GM12872 (cell line): Measurements from ENCODE around the gene PRRT2.

Experiments
- TF ChIP-seq, protein P1 (sequence below): IDR thresholded peaks from 3 replicates; pipeline ENCODE4 v1.5.1; 2011; ENCODE audit warnings: low read depth, mild to moderate bottlenecking, low read length, moderate library complexity; ENCODE audit not compliant: insufficient read depth

PRRT2 gene

DNA sequence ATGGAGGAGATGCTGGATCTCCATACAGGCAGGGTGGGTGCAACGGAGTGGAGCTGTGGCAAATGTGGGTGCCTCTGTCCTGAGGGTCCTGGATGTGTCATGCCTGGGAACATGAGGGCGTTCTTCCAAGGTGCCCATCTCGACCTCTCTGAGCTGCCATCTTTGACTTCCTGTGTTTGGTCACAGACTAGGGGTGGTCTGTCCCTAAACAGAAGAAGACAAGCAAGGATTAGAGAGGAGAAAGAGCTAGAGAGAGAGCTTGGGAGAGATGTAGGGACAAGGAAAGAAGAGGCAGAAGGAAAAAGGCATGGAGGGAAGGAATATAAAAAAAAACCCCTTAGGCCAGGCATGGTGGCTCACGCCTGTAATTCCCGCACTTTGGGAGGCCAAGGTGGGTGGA, 37.3 kb upstream of the PRRT2 start:
- TF ChIP-seq, protein P1, sequence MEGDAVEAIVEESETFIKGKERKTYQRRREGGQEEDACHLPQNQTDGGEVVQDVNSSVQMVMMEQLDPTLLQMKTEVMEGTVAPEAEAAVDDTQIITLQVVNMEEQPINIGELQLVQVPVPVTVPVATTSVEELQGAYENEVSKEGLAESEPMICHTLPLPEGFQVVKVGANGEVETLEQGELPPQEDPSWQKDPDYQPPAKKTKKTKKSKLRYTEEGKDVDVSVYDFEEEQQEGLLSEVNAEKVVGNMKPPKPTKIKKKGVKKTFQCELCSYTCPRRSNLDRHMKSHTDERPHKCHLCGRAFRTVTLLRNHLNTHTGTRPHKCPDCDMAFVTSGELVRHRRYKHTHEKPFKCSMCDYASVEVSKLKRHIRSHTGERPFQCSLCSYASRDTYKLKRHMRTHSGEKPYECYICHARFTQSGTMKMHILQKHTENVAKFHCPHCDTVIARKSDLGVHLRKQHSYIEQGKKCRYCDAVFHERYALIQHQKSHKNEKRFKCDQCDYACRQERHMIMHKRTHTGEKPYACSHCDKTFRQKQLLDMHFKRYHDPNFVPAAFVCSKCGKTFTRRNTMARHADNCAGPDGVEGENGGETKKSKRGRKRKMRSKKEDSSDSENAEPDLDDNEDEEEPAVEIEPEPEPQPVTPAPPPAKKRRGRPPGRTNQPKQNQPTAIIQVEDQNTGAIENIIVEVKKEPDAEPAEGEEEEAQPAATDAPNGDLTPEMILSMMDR: no peak

DNA sequence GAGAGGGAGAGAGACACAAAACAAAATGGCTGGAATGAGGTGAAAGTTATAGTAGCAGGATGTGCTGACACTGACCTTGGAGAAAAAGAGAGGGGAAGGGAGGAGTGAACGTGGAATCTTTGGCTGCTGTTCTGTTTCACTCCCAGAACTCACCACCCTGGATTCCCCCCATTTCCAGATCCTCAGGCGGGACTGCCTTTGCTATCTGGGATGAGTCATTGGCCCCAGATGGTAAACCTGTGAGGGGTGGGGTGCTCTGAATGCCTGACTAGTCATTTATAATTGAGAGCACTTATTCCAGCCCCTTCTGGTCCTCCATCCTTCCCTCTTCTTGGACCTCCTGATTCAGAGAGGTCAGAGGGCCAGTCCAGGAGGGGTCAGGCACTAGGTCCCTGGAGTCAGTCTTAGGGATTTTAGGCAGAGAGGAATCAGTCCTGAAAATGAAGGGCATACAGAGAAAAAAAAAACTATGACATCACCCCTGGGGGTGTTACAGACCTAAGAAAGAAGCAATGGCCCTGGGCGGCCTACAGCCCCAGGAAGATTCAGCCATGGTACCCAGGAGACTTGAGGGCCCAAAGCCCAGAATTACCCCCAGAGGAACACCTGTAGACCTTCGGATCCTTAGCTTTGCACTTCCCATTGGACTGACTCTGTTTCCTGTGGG, 36.1 kb upstream of the PRRT2 start:
- TF ChIP-seq, protein P1: no peak

DNA sequence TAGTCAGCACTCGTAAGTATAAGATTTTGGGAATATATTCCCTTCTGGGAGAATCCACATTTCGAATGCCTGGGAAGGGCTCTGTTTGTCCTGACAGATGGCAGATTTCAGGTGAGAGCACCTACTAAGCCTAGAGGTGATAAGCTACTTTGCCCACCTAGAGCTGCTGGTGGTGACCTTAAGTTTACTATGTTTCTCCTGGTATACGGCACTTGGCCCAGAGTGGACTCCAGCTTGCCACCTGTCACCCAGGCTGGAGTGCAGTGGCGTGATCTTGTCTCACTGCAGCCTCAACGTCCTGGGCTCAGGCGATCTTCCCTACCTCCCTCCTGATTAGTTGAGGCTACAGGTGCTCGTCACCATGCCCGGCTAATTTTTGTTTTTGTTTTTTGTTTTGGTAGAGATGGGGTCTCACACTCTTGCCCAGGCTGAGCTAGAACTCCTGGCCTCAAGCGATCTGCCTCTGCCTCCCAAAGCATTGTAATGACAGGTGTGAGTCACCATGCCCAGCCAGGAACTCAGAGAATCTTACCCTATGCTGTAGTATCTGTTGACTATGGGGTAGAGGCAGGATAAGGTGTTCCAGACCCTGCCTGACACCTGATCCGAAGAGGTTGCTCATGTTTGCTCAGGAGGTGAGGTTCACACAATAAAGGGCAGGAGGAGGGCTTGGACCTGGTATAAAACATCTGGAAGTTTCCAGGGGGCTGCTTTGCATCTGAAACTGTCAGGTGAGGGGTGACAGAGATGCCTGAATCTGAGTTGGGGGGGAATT, 34.2 kb upstream of the PRRT2 start, which contains the start of gene ZG16:
Gene ZG16, plus strand, starts transcription at position 681 of the 775 bp plus-strand sequence. CDS start 1,011 bp downstream, outside the sequence.
- TF ChIP-seq, protein P1: no peak

DNA sequence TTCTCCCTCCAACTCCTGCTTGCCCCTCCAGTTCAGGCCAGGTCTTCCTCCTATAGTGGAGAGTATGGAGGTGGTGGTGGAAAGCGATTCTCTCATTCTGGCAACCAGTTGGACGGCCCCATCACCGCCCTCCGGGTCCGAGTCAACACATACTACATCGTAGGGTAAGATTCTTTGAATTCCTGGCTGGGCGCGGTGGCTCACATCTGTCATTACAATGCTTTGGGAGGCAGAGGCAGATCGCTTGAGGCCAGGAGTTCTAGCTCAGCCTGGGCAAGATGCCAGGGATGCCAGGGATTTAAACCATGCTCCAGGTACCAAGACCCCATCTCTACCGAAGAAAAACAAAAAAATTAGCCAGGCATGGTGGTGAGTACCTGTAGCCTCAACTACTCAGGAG, 32.5 kb upstream of the PRRT2 start:
- TF ChIP-seq, protein P1: no peak

DNA sequence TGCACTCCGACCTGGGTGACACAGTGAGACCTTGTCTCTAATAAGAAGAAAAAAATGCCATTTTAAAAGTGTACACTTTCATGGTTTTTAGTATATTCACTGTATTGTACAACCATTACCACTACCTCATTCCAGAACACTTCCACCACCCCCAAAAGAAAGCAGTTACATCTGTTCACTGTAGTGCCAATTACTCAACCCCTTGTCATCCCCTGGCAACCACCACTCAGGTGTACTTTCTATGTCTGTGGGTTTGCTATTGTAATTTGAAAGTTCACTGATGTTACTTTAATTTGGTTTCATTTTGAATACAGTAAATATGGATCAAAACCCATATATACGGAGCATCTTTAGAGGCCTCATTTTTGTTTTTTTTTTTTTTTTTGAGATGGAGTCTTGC, 27.8 kb upstream of the PRRT2 start:
- TF ChIP-seq, protein P1: no peak

DNA sequence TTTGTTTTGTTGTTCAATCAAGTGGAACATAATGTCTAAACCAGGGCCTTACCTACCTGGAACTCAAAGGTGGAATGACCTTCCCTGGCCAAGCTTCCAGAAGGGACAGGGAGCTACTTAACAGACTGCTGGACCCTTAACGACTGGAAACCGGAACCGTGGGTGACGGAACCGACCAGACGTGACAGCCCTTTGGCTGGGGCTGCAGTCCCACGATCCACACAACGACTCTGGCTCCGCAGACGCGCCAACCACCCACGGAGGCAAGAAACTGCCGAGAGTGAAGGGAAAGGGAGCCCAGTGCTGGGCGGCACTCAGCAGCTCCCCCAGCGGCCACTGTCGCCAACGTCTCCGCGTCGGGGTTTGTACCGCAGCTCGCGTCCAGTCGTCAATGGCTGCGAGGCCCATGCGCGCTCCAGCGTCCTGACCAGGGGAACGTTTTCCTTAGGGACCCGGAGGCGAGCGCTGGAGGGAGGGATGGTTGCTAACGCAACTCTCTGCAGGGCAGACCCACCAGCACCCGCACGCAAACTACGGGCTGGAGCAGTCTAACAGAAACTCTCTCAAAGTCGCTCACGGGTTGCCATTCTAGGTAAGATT, 27.0 kb upstream of the PRRT2 start:
- TF ChIP-seq, protein P1: peak; percentile 86

DNA sequence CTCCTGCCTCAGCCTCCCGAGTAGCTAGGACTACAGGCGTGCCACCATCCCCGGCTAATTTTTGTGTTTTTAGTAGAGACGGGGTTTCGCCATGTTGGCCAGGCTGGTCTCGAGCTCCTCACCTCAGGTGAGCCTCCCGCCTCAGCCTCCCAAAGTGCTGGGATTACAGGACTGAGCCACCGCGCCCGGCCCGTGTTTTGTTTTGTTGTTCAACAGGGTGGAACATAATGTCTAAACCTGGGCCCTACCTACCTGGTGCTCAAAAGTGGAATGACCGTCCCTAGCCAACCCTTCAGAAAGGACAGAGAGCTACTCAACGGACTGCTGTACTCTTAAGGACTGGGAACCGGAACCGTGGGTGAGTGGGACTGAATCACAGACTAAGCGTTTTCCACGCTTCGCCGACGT, 22.2 kb upstream of the PRRT2 start:
- TF ChIP-seq, protein P1: no peak
